Mucosa of stomach (tissue), 1 donor: ENCODE measurements around the gene TOM1L2.

Experiments used
- H3K27me3 ChIP-seq: one replicate; pipeline ENCODE4 v1.7.0; 2013; ENCODE audit warnings: mild to moderate bottlenecking, low read length; ENCODE audit not compliant: control insufficient read depth, insufficient read depth
- H3K36me3 ChIP-seq: one replicate; pipeline ENCODE4 v1.7.0; 2013; ENCODE audit warnings: low read length; ENCODE audit not compliant: control insufficient read depth, insufficient read depth
- H3K4me1 ChIP-seq: one replicate; pipeline ENCODE4 v1.7.0; 2013; ENCODE audit warnings: mild to moderate bottlenecking, low read length; ENCODE audit not compliant: control insufficient read depth, insufficient read depth
- H3K4me3 ChIP-seq: one replicate; pipeline ENCODE4 v1.7.0; 2013; ENCODE audit warnings: low read length
- H3K9ac ChIP-seq: one replicate; pipeline ENCODE4 v1.7.0; 2013; ENCODE audit warnings: mild to moderate bottlenecking, low read length, moderate library complexity
- H3K9me3 ChIP-seq: one replicate; pipeline ENCODE4 v1.7.0; 2013; ENCODE audit warnings: mild to moderate bottlenecking, low read length, moderate library complexity; ENCODE audit not compliant: control insufficient read depth
- donor health status: Pancreatic carcinoma.

The TOM1L2 gene

DNA sequence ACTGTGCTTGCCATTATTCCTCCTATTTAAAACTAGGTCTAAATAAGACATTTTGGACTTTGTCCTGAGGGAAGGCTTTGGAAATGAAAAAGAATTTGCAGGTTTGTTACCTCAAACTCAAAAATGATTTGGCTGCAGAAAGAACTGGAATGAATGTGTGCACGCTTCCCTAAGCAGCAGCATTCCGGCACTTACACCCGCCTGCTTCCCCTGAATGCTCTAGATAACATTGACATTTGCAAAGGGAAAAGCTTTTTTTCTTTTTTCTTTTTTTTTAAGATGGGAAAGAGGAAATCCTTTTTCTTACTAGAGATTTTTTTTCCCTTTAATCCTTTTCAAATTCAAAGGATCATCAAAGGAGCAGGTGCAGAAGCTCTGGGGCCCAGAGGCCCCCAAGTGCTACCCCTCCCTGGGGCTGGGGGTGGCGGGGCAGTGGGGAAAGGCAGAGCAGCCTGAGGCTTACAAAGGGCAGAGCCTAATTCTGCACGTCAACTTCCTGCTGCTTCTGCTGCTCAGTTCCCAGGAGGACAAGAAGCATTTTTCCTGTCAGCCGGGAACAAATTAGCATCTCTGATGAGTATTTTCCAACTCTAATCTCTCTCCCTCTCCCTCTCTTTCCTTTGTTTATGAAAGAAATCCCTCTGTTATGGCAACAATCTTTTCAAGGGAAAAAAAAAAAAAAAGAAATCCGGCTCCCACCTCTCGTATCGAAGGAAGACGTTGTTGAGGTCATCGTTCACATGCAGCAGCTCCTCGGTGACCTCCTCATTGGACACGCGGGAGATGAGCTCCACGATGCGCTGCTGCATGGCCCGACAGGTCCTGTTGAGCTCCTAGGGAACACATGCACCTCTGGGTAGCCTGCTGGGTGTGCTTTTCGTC, 103.3 kb downstream of the TOM1L2 start:
- H3K36me3 ChIP-seq = peaks cover 10% of the 10 kb centered on the region
- peaks cover 6% of the 10 kb centered on the region for H3K4me1 ChIP-seq
- H3K9me3 ChIP-seq = no peaks in the 10 kb centered on the region
- no peaks in the 10 kb centered on the region for H3K27me3 ChIP-seq
- no peak overlapping the region for H3K4me3 ChIP-seq
- no peak overlapping the region for H3K9ac ChIP-seq

DNA sequence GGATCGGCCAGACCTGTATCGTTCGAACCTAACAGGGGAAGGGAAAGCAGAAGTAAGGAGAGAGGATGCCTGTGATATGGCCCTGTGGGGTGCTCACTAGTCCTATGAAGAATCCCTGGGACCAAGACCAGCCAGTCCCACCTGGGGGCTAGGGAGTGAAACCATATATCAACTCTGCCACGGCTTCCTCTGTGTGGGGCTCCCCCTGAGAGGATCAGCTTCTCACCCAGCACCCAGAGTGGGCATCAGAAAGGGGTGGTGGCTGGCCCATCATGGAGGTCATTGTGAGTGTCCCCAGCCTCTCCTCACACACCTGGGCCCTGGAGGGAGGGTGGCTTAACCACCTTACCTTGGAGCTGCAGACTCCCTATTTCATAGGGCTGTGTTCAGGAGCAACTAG, 105.3 kb downstream of the TOM1L2 start:
- H3K27me3 ChIP-seq = no peaks in the 10 kb centered on the region
- no peaks in the 10 kb centered on the region for H3K9me3 ChIP-seq
- H3K36me3 ChIP-seq = peaks cover 6% of the 10 kb centered on the region
- peaks cover 6% of the 10 kb centered on the region for H3K4me1 ChIP-seq
- no peak overlapping the region for H3K9ac ChIP-seq
- H3K4me3 ChIP-seq = no peak overlapping the region

GRCh38 chr17:17866425-17866824, 105.8 kb downstream of the TOM1L2 start:
- Histone ChIP-seq H3K4me1 (peaks cover 6% of the 10 kb centered on the region), H3K36me3 (peaks cover 6% of the 10 kb centered on the region), H3K4me3 (no peak overlapping the region), H3K27me3 (no peaks in the 10 kb centered on the region), H3K9ac (no peak overlapping the region), H3K9me3 (no peaks in the 10 kb centered on the region)

DNA sequence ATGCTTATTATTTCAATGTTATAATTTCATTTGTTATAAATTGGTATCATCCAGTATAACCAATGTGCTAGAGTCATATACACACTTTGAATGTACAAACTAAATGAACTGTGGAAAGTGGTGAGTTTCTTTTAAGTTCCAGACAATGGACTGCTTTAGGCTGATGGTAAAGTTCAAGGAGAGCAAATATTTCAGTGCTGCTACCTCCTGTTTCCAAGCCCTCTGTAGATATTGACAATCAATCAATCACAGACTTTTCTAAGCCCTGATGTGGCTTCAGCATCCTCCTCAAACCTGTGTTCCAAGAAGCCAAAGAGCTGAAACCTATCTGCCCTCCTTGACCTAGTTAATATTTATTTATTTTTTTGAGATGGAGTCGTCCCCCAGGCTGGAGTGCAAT, 107.2 kb downstream of the TOM1L2 start:
- H3K9me3 ChIP-seq = no peaks in the 10 kb centered on the region

GRCh38 chr17:17860766-17861107, 111.5 kb downstream of the TOM1L2 start:
- Histone ChIP-seq H3K4me3 (no peak overlapping the region), H3K36me3 (no peaks in the 10 kb centered on the region), H3K9me3 (no peaks in the 10 kb centered on the region), H3K9ac (no peak overlapping the region), H3K27me3 (no peaks in the 10 kb centered on the region), H3K4me1 (peaks cover 21% of the 10 kb centered on the region)

More for the DNA sequence above, 107.2 kb downstream of the TOM1L2 start:
- H3K27me3 ChIP-seq = no peaks in the 10 kb centered on the region
- peaks cover 14% of the 10 kb centered on the region for H3K4me1 ChIP-seq
- no peak overlapping the region for H3K9ac ChIP-seq
- H3K4me3 ChIP-seq = no peak overlapping the region
- H3K36me3 ChIP-seq = peaks cover 6% of the 10 kb centered on the region

GRCh38 chr17:17859909-17860765, 112.1 kb downstream of the TOM1L2 start:
- Histone ChIP-seq H3K9ac (no peak overlapping the region), H3K9me3 (no peaks in the 10 kb centered on the region), H3K4me3 (no peak overlapping the region), H3K36me3 (no peaks in the 10 kb centered on the region), H3K4me1 (peaks cover 24% of the 10 kb centered on the region), H3K27me3 (no peaks in the 10 kb centered on the region)

GRCh38 chr17:17857496-17857895, 114.7 kb downstream of the TOM1L2 start:
- H3K27me3 ChIP-seq = no peaks in the 10 kb centered on the region
- H3K9ac ChIP-seq = no peak overlapping the region
- H3K4me1 ChIP-seq = peaks cover 35% of the 10 kb centered on the region
- H3K4me3 ChIP-seq = no peak overlapping the region
- no peaks in the 10 kb centered on the region for H3K9me3 ChIP-seq
- no peaks in the 10 kb centered on the region for H3K36me3 ChIP-seq

- H3K27me3 ChIP-seq = no peaks in the 10 kb centered on the region
- H3K4me3 ChIP-seq = no peak overlapping the region
- no peak overlapping the region for H3K9ac ChIP-seq
- no peaks in the 10 kb centered on the region for H3K36me3 ChIP-seq
- H3K9me3 ChIP-seq = no peaks in the 10 kb centered on the region
- peaks cover 35% of the 10 kb centered on the region for H3K4me1 ChIP-seq
These were observed 115.8 kb downstream of the TOM1L2 start for GRCh38 chr17:17856386-17856785.

DNA sequence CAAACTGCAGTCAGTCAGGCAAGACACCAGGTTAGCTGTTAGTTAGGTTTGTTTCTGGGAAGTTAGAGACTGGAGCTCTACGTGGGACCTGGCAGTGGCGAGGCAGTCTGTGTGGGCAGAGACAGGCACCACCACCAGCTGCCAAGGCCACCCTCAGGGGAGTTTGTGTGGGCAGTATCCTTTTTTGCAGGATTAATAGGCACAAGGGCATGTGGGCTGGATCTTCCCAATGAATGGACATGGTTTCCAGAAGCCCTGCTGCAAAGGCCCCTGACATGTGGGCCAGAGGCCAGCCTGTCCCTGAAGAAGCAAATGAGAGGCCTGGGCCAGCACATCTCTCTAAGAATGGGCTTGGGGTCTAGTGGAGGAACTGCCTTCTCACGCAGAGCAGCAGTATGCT, 116.2 kb downstream of the TOM1L2 start:
- Histone ChIP-seq H3K36me3 (no peaks in the 10 kb centered on the region), H3K4me3 (no peak overlapping the region), H3K4me1 (peaks cover 35% of the 10 kb centered on the region), H3K9ac (no peak overlapping the region), H3K27me3 (no peaks in the 10 kb centered on the region), H3K9me3 (no peaks in the 10 kb centered on the region)

DNA sequence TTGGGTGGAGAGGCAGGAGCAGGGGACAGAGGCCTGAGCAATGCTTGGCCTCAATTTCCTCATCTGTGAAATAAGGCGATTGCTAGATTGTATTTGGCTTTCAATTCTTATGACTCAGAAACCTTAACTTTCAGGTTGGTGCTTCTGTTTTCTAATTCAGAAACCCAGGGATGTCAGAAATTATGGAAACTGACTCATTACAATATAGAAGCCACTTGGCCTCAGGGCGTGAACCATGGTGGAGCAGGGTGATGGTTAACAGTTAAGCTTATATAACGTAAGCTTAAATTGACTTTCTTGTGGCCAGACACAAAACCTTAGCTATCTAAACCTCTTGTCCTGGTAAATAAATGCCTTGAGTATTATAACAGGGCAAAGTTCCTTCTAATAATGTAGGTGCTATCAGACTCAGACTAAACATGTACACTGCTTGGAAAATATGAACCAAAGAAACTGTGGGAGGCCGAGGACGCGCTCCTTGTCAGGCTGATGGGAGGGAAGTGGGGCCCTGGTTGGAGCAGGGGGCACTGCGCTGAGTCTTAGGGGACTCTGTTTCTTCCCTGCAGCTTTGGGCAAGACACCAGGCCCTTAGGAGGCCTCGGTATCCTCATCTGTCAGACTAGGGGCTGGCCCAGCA, 118.3 kb downstream of the TOM1L2 start:
- H3K36me3 ChIP-seq = no peaks in the 10 kb centered on the region
- no peaks in the 10 kb centered on the region for H3K27me3 ChIP-seq
- H3K4me1 ChIP-seq = peaks cover 35% of the 10 kb centered on the region
- no peak overlapping the region for H3K4me3 ChIP-seq
- no peak overlapping the region for H3K9ac ChIP-seq
- H3K9me3 ChIP-seq = no peaks in the 10 kb centered on the region

DNA sequence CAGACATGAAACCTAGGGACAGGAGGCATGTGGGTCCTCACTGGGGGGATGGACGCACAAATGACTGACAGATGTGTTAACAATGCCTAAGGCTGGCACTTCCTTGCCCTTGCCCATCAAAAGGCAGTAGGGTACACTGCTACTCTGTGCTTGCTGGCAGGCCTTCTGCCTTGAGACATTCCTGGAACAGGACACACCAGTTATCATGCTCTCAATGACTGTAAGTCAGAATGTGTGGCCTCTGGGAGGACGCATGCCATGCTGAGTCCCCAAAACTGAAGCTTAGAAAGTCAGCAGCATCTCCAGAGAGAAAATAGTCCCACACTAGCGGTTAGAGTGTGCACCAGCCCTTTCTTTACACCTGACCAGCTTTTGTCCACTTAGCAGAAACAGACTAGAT, 119.3 kb downstream of the TOM1L2 start:
- H3K4me3 ChIP-seq = no peak overlapping the region
- peaks cover 40% of the 10 kb centered on the region for H3K4me1 ChIP-seq
- no peaks in the 10 kb centered on the region for H3K36me3 ChIP-seq
- H3K27me3 ChIP-seq = no peaks in the 10 kb centered on the region
- no peak overlapping the region for H3K9ac ChIP-seq
- H3K9me3 ChIP-seq = no peaks in the 10 kb centered on the region
